GM12892 (cell line): Measurements from ENCODE around the gene COX11.

Experiments used
- POLR2A ChIP-seq: IDR thresholded peaks from 2 replicates; pipeline ENCODE4 v1.6.1; 2011; ENCODE audit warnings: low read depth, low read length, control low read depth
- POLR2AphosphoS5 ChIP-seq: IDR thresholded peaks from 2 replicates; pipeline ENCODE4 v1.6.1; 2011; ENCODE audit warnings: low read depth, low read length, control low read depth
- TAF1 ChIP-seq: IDR thresholded peaks from 2 replicates; pipeline ENCODE4 v1.6.1; 2011; ENCODE audit warnings: low read depth, mild to moderate bottlenecking, control low read depth, low read length, borderline replicate concordance

GRCh38 chr17:54937426-54937825 lies 31.0 kb downstream of the COX11 start:
- TF ChIP-seq POLR2AphosphoS5 (no peak), POLR2A (no peak), TAF1 (no peak)
